Measurements from ENCODE around the gene LRRTM1. TPM values are rescaled to one million over a fixed set of nuclear protein-coding genes. Genes with fewer than 3 reads are reported as not detected.

Gene LRRTM1
- total RNA-seq, 2 donors from 2014 or later = 3.3 to 11.3 TPM

GRCh38 chr2:80348078-80348477 lies 43.5 kb upstream of the LRRTM1 start:
- H3K27ac ChIP-seq (ENCODE audit: low read depth, low read length) = no peak overlapping the region
- H3K27ac Mint-ChIP-seq = no peak overlapping the region
- TF ChIP-seq, protein P1, sequence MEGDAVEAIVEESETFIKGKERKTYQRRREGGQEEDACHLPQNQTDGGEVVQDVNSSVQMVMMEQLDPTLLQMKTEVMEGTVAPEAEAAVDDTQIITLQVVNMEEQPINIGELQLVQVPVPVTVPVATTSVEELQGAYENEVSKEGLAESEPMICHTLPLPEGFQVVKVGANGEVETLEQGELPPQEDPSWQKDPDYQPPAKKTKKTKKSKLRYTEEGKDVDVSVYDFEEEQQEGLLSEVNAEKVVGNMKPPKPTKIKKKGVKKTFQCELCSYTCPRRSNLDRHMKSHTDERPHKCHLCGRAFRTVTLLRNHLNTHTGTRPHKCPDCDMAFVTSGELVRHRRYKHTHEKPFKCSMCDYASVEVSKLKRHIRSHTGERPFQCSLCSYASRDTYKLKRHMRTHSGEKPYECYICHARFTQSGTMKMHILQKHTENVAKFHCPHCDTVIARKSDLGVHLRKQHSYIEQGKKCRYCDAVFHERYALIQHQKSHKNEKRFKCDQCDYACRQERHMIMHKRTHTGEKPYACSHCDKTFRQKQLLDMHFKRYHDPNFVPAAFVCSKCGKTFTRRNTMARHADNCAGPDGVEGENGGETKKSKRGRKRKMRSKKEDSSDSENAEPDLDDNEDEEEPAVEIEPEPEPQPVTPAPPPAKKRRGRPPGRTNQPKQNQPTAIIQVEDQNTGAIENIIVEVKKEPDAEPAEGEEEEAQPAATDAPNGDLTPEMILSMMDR (conservative IDR thresholded peaks at IDR 0.05) = no peak
- H3K27me3 ChIP-seq (ENCODE audit: control insufficient read depth, insufficient read depth, low read length, poor library complexity, severe bottlenecking) = no peaks in the 10 kb centered on the region
- no peak overlapping the region for H3K9ac ChIP-seq (ENCODE audit: extremely low read depth, low read length, poor library complexity, severe bottlenecking)
- peaks cover 16% of the 10 kb centered on the region for H3K4me1 Mint-ChIP-seq
- no peaks in the 10 kb centered on the region for H3K36me3 Mint-ChIP-seq (ENCODE audit: low read depth)
- DNase-seq = no peak
- H3K4me3 Mint-ChIP-seq = no peak overlapping the region
- no peaks in the 10 kb centered on the region for H3K9me3 ChIP-seq (ENCODE audit: control insufficient read depth, low read length)
- H3K4me1 ChIP-seq (ENCODE audit: control insufficient read depth, insufficient read depth, low read length) = no peaks in the 10 kb centered on the region
- H3K9me3 Mint-ChIP-seq = no peaks in the 10 kb centered on the region
- H3K27me3 Mint-ChIP-seq (ENCODE audit: insufficient read depth) = peaks cover 13% of the 10 kb centered on the region
- H3K4me3 ChIP-seq (ENCODE audit: low read length) = no peak overlapping the region
- no peaks in the 10 kb centered on the region for H3K36me3 ChIP-seq (ENCODE audit: control insufficient read depth, insufficient read depth, low read length)
- WGBS, 2 experiments (ENCODE audit: insufficient coverage in 1 of 2, insufficient read length in 1 of 2) = 92 to 100% methylated on average over 1 of the region's 1 CpG

DNA sequence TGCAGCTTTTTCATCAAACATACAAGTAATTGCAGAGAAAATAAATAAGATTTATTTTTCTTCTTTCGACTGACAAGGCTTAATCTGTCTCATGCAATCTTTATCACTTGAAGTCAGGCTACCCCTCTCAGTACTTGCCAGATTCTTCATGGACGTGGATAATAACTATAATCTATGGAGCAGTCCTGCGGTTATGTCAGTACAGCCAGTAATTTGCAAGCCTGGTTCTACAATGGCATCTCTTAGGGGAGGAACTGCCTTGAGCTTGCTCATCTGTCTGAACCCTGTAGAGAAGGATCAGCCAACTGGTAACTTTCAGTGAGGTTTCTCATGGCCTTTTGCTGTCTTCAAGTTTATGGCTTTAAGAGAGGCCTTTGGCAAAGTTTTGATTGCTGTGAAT lies 35.5 kb upstream of the LRRTM1 start:
- TF ChIP-seq, protein P1 (conservative IDR thresholded peaks at IDR 0.05) = no peak
- Mint-ChIP-seq H3K27me3 (ENCODE audit: insufficient read depth) (peaks cover 11% of the 10 kb centered on the region), H3K4me1 (no peaks in the 10 kb centered on the region), H3K27ac (no peak overlapping the region), H3K4me3 (no peak overlapping the region), H3K36me3 (ENCODE audit: low read depth) (no peaks in the 10 kb centered on the region), H3K9me3 (no peaks in the 10 kb centered on the region)
- H3K27me3 ChIP-seq (ENCODE audit: control insufficient read depth, insufficient read depth, low read length, poor library complexity, severe bottlenecking) = no peaks in the 10 kb centered on the region
- H3K9ac ChIP-seq (ENCODE audit: extremely low read depth, low read length, poor library complexity, severe bottlenecking) = no peak overlapping the region
- WGBS, 2 experiments (ENCODE audit: insufficient coverage in 1 of 2, insufficient read length in 1 of 2) = 80 to 94% methylated on average over 1 to 3 of the region's 3 CpGs
- no peak for DNase-seq
- H3K27ac ChIP-seq (ENCODE audit: low read depth, low read length) = no peak overlapping the region
- no peaks in the 10 kb centered on the region for H3K36me3 ChIP-seq (ENCODE audit: control insufficient read depth, insufficient read depth, low read length)
- no peak overlapping the region for H3K4me3 ChIP-seq (ENCODE audit: low read length)
- no peaks in the 10 kb centered on the region for H3K4me1 ChIP-seq (ENCODE audit: control insufficient read depth, insufficient read depth, low read length)
- H3K9me3 ChIP-seq (ENCODE audit: control insufficient read depth, low read length) = no peaks in the 10 kb centered on the region

- Histone ChIP-seq H3K4me1 (ENCODE audit: control insufficient read depth, insufficient read depth, low read length) (no peaks in the 10 kb centered on the region), H3K27me3 (ENCODE audit: control insufficient read depth, insufficient read depth, low read length, poor library complexity, severe bottlenecking) (no peaks in the 10 kb centered on the region), H3K9ac (ENCODE audit: extremely low read depth, low read length, poor library complexity, severe bottlenecking) (no peak overlapping the region), H3K4me3 (ENCODE audit: low read length) (no peak overlapping the region), H3K27ac (ENCODE audit: low read depth, low read length) (no peak overlapping the region), H3K36me3 (ENCODE audit: control insufficient read depth, insufficient read depth, low read length) (no peaks in the 10 kb centered on the region), H3K9me3 (ENCODE audit: control insufficient read depth, low read length) (no peaks in the 10 kb centered on the region)
- DNase-seq = no peak
- Mint-ChIP-seq H3K4me1 (no peaks in the 10 kb centered on the region), H3K27me3 (ENCODE audit: insufficient read depth) (peaks cover 6% of the 10 kb centered on the region), H3K9me3 (no peaks in the 10 kb centered on the region), H3K36me3 (ENCODE audit: low read depth) (no peaks in the 10 kb centered on the region), H3K27ac (no peak overlapping the region), H3K4me3 (no peak overlapping the region)
- TF ChIP-seq, protein P1 (conservative IDR thresholded peaks at IDR 0.05) = no peak
- 92% methylated on average over 1 of the region's 2 CpGs; no CpG with 5 or more reads in 1 of the 2 experiments for WGBS, 2 experiments (ENCODE audit: insufficient coverage in 1 of 2, insufficient read length in 1 of 2)
Measured at GRCh38 chr2:80338794-80339193, 34.2 kb upstream of the LRRTM1 start.
